Neural progenitor cell (in vitro differentiated cells): ENCODE data around the gene CTCF.

Source experiments
- CTCF ChIP-seq: fragments of 200-600 bp; sonication (generic); IDR thresholded peaks from 2 replicates; pipeline ENCODE4 v1.5.1; 2017; ENCODE audit warnings: antibody characterized with exemption, mild to moderate bottlenecking
- EZH2 ChIP-seq: fragments of 200-600 bp; sonication (generic); IDR thresholded peaks from 2 replicates; pipeline ENCODE4 v1.6.1; 2017; ENCODE audit warnings: antibody characterized with exemption, mild to moderate bottlenecking, moderate library complexity
- EZH2phosphoT487 ChIP-seq: fragments of 200-600 bp; sonication (generic); IDR thresholded peaks from 2 replicates; pipeline ENCODE4 v1.6.1; 2017; ENCODE audit warnings: antibody characterized with exemption

DNA sequence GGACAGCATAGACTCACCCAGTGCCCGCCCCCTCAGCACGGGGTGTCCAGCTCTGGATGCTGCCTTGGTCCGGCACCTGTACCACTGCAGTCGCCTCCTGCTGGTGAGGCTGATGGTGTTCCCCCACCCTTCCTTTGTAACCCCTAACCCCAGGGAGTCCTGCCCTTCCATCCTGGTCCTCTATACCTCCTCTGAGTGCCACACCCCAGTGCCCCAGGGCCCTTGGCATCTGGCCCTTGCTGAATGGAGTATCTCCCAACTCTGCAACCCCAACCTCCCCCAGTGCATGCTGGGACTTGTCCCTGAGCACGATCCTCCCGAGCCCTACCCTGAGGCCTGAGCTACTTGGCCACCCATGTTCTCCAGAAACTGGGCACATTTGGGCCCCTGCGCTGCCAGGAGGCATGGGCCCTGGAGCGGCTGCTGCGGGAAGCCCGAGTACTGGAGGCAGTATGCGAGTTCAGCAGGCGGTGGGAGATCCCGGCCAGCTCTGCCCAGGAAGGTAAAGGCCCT, 17.9 kb upstream of the CTCF start:
- TF ChIP-seq CTCF = no peak
- TF ChIP-seq EZH2 = no peak
- no peak for TF ChIP-seq EZH2phosphoT487
